GM12873 (cell line): Measurements from ENCODE around the gene SERPINB2.

Experiments used
- TF ChIP-seq, protein P1 (sequence below): IDR thresholded peaks from 2 replicates; pipeline ENCODE4 v1.5.1; 2012; ENCODE audit warnings: low read depth, mild to moderate bottlenecking, moderate library complexity, low read length, control low read depth; ENCODE audit not compliant: insufficient read depth; ENCODE audit errors: missing control alignments

The SERPINB2 gene, protein sequence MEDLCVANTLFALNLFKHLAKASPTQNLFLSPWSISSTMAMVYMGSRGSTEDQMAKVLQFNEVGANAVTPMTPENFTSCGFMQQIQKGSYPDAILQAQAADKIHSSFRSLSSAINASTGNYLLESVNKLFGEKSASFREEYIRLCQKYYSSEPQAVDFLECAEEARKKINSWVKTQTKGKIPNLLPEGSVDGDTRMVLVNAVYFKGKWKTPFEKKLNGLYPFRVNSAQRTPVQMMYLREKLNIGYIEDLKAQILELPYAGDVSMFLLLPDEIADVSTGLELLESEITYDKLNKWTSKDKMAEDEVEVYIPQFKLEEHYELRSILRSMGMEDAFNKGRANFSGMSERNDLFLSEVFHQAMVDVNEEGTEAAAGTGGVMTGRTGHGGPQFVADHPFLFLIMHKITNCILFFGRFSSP

DNA sequence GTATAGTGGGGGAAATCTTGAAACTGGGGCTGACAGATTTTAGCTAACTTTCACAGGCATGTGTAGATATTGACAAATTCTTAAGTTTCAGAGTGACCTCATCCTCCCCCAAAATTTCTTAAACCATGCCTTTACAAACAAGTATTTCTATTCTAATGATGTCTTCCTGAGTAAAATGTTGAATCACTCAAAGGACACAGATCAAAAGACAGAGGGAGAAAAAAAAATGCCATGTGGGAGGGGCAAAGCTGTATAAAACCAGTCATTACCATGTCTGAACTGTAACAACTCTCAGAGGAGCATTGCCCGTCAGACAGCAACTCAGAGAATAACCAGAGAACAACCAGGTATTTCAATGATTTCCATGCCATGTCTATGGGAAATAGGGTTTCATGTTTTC is at the start of gene SERPINB2:
Gene SERPINB2 (plus strand): TSS at position 282 of the 400 bp plus-strand sequence. CDS start 3,740 bp downstream, outside the sequence.
- TF ChIP-seq, protein P1, sequence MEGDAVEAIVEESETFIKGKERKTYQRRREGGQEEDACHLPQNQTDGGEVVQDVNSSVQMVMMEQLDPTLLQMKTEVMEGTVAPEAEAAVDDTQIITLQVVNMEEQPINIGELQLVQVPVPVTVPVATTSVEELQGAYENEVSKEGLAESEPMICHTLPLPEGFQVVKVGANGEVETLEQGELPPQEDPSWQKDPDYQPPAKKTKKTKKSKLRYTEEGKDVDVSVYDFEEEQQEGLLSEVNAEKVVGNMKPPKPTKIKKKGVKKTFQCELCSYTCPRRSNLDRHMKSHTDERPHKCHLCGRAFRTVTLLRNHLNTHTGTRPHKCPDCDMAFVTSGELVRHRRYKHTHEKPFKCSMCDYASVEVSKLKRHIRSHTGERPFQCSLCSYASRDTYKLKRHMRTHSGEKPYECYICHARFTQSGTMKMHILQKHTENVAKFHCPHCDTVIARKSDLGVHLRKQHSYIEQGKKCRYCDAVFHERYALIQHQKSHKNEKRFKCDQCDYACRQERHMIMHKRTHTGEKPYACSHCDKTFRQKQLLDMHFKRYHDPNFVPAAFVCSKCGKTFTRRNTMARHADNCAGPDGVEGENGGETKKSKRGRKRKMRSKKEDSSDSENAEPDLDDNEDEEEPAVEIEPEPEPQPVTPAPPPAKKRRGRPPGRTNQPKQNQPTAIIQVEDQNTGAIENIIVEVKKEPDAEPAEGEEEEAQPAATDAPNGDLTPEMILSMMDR: no peak

DNA sequence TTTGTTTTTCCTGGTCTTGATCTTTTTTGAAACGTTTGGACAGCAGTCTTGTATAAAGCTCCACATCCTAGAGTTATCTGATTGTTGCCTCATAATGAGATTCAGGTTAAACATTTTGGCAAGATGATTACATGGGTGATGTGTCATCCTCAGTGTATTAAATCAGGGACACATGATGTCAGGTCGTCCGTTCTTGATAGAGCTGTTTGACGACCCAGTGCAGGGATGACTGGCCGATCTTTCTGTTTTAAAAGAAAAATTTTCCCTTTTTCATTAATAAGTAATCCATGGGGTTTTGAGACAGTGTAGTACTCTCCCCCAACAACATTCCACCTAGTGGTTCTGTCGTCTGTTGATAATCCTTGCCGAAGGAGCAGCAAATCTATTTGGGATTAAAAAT is 44.5 kb upstream of the SERPINB2 start:
- TF ChIP-seq, protein P1: no peak

DNA sequence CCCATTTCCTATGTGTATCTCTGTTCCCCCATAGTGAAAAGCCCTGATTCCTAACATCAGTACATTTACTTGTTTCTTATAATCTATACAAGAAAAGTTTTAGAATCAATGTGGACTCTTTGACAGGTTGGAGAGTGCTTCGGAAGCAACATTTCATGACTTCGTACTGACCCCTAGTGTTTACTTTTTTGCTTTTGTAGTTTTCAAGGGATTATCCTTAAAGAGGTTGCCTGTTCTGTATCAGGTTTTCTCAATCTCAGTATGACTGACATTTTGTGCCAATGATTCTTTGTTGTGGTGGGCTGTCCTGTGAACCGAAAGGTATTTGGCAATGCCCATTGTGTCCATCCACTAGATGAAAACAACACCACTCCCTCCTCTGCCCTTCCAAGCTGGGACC is 43.3 kb upstream of the SERPINB2 start:
- TF ChIP-seq, protein P1: peak; percentile 53

DNA sequence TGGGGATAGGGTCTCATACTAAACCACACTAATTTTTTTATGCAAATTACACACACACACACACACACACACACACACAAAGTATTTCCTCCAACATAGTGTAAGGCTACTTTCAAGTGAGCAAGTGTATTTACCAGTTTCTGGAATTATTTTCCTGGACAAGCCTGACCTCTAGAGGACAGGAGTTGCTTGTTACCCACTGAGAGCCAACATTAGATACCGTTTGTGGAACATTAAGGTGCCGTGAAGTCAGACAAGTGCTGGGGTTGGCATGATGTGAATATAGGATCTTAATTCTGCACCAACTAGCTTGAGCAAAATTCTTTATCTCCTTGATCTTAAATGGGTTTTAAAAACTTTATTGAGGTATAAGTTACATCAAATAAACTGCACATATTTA is 39.3 kb upstream of the SERPINB2 start:
- TF ChIP-seq, protein P1: peak; percentile 60

DNA sequence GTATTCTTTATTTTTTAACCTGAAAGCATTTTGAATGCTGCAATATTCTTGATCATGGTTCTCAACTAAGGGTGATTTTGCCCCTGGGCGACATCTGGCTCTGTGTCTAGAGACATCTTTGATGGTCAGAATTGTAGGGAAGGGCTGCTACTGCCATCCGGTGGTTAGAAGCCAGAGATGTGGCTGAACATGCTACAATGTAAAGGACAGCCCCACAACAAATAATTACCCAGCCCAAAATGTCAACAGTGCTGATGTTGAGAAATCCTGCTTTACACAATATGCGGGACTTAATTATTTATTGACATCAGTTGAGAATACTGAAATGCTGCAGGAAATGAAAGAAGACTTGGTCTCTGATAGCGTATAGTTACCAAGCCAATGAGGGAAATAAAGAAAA is 37.5 kb upstream of the SERPINB2 start:
- TF ChIP-seq, protein P1: peak; percentile 65

DNA sequence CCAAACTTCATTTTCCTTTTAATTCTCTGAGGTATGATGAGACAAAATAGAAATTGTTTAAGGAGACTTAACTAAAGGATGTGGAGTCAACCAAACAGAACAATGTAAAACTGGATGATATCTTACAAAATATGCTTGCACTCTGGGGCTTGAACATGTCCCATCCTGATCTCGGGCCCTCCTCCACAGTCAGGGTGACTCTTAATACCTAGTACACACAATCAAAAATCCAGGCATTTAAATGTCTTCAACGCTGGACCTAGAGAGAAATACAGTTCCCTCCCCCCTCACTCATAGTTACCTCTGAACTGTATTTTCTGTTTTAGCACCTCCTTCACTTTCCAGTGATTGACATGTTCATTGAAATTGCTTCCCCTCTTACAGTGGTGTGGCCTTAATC is 36.9 kb upstream of the SERPINB2 start:
- TF ChIP-seq, protein P1: no peak

DNA sequence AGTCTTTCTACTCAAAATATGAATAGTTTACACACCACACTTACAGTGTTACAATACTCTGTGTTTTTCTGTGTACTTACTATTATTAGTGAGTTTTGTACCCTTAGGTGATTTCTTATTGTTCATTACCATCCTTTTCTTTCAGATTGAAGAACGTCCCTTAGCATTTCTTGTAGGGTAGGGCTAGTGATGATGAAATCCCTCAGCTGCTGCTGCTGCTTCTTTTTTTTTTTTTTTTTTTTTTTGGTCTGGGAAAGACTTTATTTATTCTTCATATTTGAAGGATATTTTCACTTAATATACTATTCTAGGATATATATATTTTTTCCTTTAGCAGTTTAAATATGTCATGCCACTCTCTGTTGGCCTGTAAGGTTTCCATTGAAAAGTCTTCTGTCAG is 29.0 kb upstream of the SERPINB2 start:
- TF ChIP-seq, protein P1: no peak
